HuH-7 (cell line): ENCODE measurements around the gene CALD1.
A peak's percentile ranks its signal among the peaks of the same experiment; 100 is the strongest.

Source experiments
- DNase-seq: peaks from one replicate; pipeline ENCODE4 v3.0.0; 2011; ENCODE audit warnings: low spot score

CALD1 gene

DNA sequence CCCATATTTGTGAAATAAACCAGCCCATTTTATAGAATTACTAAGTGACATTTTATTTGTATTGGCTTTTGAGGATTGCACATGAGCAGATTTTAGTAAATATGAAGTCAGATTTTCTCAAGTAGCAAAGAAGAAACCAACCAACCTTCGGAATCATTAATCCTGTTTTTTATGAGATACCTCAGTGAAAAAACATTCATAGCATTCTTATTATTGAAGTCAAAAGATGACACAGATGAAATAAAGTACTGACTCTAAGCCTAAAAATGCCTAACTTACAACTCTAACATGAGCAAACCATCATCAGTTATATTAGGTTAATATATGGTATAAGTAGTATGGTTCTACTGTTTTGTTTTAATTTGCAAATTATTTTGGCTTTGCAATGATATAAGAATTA is 147.0 kb downstream of the CALD1 start:
- no peak for DNase-seq

- no peak for DNase-seq
Measured at GRCh38 chr7:134927076-134927475, 147.6 kb downstream of the CALD1 start.

- no peak for DNase-seq
Measured at GRCh38 chr7:134927723-134928122, 148.3 kb downstream of the CALD1 start.

DNA sequence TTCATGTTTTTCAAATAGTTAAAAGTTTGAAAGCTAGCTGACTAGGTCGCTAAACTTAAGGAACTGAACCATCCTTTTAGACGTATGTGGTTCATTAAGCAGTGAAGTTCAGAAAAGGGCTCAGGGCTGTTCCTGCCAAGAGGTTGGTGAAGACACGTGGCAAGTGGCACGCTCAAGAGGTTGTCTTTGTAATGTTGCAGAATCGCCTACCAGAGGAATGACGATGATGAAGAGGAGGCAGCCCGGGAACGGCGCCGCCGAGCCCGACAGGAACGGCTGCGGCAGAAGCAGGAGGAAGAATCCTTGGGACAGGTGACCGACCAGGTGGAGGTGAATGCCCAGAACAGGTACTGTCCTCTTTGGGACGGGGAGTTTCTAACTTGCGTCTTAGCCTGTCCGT is 149.1 kb downstream of the CALD1 start:
- DNase-seq: no peak

DNA sequence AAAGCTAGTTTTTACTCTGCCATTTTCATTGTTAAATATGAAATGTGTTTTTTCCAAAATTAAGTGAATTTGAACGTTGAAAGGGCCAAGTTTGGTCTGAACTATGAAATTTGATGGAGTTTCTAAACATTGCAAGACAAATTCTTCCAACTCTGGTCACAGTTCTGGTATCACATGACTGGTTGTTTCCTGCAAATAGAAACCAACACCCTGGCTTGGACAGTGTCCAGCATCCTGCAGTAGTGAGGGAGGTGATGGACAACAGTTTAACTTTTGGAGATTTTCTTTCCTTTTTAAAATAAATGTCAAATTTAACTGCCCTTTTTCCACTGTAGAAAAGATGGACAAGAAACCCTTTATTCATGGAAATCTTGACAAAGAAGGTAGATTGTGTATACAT is 152.1 kb downstream of the CALD1 start:
- DNase-seq: no peak

- DNase-seq: no peak
Measured at GRCh38 chr7:134932707-134933370, 153.4 kb downstream of the CALD1 start.

- no peak for DNase-seq
Measured at GRCh38 chr7:134933460-134934068, 154.1 kb downstream of the CALD1 start.

- DNase-seq: no peak
Measured at GRCh38 chr7:134935701-134936100, 156.3 kb downstream of the CALD1 start.

DNA sequence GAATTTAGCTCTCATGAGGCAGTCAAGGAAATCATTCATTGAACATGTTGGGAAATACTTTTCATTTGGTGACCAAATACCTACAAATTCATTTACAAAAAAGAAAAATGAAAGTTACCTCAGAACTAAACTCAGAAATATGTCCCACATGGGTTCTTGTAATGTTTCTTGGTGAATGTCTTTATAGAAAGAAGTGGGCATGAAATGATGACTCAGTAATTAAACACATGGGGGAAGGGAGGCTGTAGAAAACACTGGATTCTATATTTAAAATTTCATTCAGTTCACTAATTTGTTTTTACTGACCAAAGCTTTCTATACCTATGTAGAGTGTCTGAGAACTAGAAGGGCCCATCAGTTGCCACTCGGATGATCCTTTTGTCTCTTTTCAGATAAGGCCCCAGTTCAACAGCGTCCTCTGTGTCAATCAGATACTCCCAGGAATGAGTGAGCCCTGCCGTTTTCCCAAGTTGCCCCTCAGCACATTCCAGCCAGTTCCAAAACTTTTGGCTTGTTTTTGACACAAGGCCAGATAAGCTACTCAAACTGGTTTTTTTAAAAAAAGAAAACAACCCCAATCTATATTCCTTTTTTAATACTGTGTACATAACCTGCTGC is 157.6 kb downstream of the CALD1 start:
- DNase-seq: no peak

- DNase-seq: no peak
Measured at GRCh38 chr7:134938141-134938540, 158.7 kb downstream of the CALD1 start.

- DNase-seq: no peak
Measured at GRCh38 chr7:134939136-134939535, 159.7 kb downstream of the CALD1 start.

DNA sequence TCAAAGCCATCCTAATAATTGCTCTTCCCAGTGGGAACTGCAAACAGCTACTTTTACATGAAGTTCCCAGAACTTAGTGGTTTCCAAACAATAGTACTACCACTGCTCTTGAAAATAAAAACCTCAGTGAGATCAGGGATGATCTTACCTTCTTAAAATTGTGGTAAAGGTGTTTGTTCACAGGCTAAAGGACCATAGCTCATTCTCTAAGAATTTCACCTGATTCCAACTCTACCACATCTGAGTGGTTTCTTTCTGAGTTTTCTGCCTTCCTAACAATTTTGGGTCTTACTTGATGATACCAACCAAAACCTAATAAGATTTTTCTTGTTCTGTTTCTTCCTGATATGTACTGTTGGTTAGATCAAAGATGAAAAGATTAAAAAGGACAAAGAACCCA is 161.3 kb downstream of the CALD1 start:
- DNase-seq: no peak

DNA sequence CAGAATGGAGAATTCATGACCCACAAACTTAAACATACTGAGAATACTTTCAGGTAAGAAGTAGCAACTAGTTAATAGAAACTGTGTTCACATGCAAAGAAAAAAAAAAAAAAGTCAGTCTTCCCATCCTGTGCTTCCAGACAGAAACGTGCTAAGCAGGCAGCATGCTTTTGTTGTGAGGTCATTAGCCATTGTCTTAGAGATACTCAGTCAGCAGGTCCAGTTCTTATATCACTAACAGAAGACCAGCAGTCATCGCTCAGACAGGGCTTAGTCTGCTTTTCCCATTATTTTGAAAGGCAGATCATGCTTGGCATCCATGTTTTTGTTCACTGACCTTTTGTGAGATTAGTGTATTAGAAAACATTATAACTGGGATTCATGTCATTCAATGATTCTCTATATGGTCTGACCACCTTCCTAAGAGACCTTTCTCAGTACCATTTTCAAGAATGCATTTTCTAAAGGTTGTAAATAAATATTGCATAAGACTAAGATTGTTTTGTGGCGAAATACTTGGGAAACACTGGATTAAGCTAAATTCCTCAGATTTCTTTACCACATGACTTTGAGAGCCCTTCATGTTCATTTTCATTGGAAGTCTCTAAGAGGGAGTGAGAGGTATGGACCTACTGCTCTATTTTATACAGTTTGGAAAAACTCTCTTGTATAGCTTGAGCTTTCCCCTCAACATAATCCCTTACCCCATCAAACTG is 161.9 kb downstream of the CALD1 start:
- DNase-seq: peak; percentile 10

GRCh38 chr7:134941952-134942351 is 162.5 kb downstream of the CALD1 start:
- DNase-seq: no peak

DNA sequence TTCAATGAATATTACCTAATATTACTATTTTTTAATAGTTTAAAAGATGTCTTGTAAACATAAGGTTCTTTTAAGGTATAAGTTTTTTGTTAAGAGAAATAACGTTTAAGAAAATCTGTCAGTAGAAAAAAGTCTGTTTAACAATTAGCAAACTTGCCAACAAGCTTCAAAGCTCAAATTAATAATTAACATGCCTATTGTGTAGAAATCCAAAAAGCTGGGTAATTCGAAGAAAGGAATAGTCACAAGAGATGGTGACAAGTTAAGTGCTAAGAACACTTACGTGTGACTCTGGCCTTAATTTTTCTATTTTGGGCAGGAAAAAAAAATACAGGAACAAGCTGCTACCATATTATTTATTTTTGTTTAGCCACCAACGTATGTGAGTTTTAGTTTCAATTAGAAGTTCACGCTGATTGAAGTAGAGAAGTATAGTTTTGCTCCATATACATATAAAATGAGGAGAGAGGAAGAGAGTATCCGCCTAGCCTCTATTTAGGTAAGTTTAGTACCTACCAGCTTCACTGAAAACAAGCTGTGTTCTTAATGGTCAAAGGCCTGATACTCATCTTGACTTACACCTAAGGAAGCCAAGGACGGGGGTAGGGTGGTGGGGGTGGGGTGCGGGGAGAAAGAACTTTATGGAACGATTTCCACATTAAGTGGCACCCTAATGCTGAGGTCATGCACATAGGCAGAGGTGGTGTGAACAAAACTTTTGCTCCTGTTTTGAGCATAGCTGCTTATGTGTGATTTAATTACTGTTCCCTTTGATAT is 163.4 kb downstream of the CALD1 start:
- peak; percentile 15 for DNase-seq

- DNase-seq: peak; percentile 42
Measured at GRCh38 chr7:134943785-134944400, 164.5 kb downstream of the CALD1 start.

DNA sequence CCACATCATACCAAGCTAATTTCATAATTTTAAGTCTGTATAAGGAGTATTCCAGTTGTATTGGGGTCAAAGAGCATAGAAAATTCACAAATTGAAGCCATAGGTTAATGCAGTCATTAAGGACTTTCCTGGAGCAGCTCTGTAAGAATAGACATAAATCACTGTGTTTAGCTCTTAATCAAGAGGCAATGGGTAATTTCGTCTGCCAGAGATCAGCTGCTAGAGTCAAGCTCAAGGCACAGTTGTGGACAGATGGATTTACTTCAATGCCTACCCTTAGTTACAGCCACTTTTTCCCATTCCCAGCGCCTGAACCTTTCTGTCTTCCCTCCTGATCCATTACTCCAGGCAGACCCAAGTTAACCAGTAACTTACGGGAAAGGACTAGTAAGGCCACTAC is 166.3 kb downstream of the CALD1 start:
- no peak for DNase-seq

GRCh38 chr7:134946260-134946659 is 166.8 kb downstream of the CALD1 start:
- DNase-seq: no peak

DNA sequence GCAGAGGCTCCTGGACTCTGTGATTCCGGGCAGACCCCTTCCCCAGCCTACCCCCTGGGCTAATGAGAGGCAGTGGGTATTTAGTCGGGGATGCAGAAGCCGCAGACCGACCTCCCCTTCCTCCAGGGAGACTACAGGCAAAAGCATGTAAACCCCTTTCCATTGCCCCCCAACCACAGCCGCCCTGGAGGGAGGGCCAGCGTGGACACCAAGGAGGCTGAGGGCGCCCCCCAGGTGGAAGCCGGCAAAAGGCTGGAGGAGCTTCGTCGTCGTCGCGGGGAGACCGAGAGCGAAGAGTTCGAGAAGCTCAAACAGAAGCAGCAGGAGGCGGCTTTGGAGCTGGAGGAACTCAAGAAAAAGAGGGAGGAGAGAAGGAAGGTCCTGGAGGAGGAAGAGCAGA is 167.9 kb downstream of the CALD1 start:
- DNase-seq: no peak

- DNase-seq: no peak
Measured at GRCh38 chr7:134947831-134948230, 168.4 kb downstream of the CALD1 start.

GRCh38 chr7:134948246-134948645 is 168.8 kb downstream of the CALD1 start:
- DNase-seq: no peak

- peak; percentile 20 for DNase-seq
Measured at GRCh38 chr7:134948736-134949135, 169.3 kb downstream of the CALD1 start.
